ENCODE data around the gene CEP104. TPM values are rescaled to one million over a fixed set of nuclear protein-coding genes. Genes with fewer than 3 reads are reported as not detected.

Gene CEP104
- total RNA-seq, 1 experiment from 2014 or later = 35.6 TPM

DNA sequence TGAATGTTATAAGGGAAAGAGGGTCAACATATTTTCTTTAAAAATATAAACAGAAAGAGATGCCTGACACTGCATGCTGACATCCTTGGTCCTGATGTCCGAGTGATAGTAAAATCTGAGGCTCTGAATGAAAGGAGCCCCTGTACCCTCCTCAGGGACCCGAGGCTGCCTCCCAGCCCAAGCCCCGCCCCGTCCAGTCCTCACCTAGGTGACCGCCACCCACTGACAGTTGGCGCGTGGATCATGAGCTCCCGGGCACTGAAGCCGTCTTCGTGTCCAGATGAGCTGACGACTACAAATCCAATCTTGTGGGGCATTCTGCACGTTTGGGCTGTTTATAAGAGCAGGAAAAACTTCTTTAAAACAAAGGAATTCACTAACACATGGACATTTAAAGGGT lies 4.9 kb downstream of the CEP104 start:
- no peak for DNase-seq
- Mint-ChIP-seq H3K4me3 (ENCODE audit: unreplicated experiment) (no peak overlapping the region), H3K27me3 (ENCODE audit: insufficient read depth, unreplicated experiment) (no peaks in the 10 kb centered on the region), H3K36me3 (ENCODE audit: insufficient read depth, unreplicated experiment) (peaks cover 12% of the 10 kb centered on the region), H3K27ac (ENCODE audit: unreplicated experiment) (no peak overlapping the region), H3K4me1 (ENCODE audit: low read depth, unreplicated experiment) (no peaks in the 10 kb centered on the region), H3K9me3 (ENCODE audit: unreplicated experiment) (no peaks in the 10 kb centered on the region)
- H3K4me1 ChIP-seq = no peaks in the 10 kb centered on the region
- H3K27me3 ChIP-seq (replicated peaks; ENCODE audit: control insufficient read depth, insufficient read depth, low read length) = no peaks in the 10 kb centered on the region
- no peak overlapping the region for H3K4me3 ChIP-seq (ENCODE audit: low read depth, low read length)
- TF ChIP-seq, protein P1, sequence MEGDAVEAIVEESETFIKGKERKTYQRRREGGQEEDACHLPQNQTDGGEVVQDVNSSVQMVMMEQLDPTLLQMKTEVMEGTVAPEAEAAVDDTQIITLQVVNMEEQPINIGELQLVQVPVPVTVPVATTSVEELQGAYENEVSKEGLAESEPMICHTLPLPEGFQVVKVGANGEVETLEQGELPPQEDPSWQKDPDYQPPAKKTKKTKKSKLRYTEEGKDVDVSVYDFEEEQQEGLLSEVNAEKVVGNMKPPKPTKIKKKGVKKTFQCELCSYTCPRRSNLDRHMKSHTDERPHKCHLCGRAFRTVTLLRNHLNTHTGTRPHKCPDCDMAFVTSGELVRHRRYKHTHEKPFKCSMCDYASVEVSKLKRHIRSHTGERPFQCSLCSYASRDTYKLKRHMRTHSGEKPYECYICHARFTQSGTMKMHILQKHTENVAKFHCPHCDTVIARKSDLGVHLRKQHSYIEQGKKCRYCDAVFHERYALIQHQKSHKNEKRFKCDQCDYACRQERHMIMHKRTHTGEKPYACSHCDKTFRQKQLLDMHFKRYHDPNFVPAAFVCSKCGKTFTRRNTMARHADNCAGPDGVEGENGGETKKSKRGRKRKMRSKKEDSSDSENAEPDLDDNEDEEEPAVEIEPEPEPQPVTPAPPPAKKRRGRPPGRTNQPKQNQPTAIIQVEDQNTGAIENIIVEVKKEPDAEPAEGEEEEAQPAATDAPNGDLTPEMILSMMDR (IDR thresholded peaks at IDR 0.05; ENCODE audit: insufficient read depth in 1 of 2, low read depth in 1 of 2, low read length in 1 of 2, severe bottlenecking in 1 of 2, unreplicated experiment in 1 of 2) = no peak
- BruUV-seq (replicated peaks) = no TSS peak
- no peaks in the 10 kb centered on the region for H3K9me3 ChIP-seq
- intact Hi-C loops (cut with micrococcal nuclease; ENCODE audit: unreplicated experiment) = no loop called here
- no peaks in the 10 kb centered on the region for H3K36me3 ChIP-seq (ENCODE audit: control insufficient read depth, insufficient read depth, low read length)
- ChIA-PET CTCF (no interaction called here), POLR2A (no interaction called here)

DNA sequence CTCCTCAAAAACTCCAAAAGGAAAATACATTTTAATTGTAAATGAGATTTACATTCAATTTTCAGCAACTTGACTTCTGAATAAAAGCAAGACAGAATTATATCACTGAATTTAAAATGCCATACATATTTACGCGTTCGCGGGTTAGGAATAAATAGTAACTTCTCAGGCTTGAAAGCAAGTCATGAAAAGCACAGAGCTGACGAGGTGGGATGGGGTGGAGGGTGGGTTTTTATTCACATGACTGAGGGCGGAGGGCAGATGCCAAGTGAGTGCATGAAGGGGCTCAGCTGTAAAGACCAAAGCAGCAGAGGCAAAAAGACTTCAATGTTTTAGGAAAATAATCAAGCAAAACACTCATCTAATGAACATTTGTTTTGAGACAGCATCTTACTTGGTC lies 5.7 kb downstream of the CEP104 start:
- Histone ChIP-seq H3K9me3 (no peaks in the 10 kb centered on the region), H3K27me3 (replicated peaks; ENCODE audit: control insufficient read depth, insufficient read depth, low read length) (no peaks in the 10 kb centered on the region), H3K4me1 (no peaks in the 10 kb centered on the region), H3K4me3 (ENCODE audit: low read depth, low read length) (no peak overlapping the region), H3K36me3 (ENCODE audit: control insufficient read depth, insufficient read depth, low read length) (no peaks in the 10 kb centered on the region)
- Mint-ChIP-seq H3K4me1 (ENCODE audit: low read depth, unreplicated experiment) (no peaks in the 10 kb centered on the region), H3K9me3 (ENCODE audit: unreplicated experiment) (no peaks in the 10 kb centered on the region), H3K36me3 (ENCODE audit: insufficient read depth, unreplicated experiment) (peaks cover 12% of the 10 kb centered on the region), H3K4me3 (ENCODE audit: unreplicated experiment) (no peak overlapping the region), H3K27me3 (ENCODE audit: insufficient read depth, unreplicated experiment) (no peaks in the 10 kb centered on the region), H3K27ac (ENCODE audit: unreplicated experiment) (no peak overlapping the region)
- BruUV-seq (replicated peaks) = no TSS peak
- CTCF ChIA-PET = no interaction called here
- TF ChIP-seq, protein P1 (IDR thresholded peaks at IDR 0.05; ENCODE audit: insufficient read depth in 1 of 2, low read depth in 1 of 2, low read length in 1 of 2, severe bottlenecking in 1 of 2, unreplicated experiment in 1 of 2) = no peak
- no peak for DNase-seq
- POLR2A ChIA-PET = no interaction called here
- intact Hi-C loops (cut with micrococcal nuclease; ENCODE audit: unreplicated experiment) = no loop called here

DNA sequence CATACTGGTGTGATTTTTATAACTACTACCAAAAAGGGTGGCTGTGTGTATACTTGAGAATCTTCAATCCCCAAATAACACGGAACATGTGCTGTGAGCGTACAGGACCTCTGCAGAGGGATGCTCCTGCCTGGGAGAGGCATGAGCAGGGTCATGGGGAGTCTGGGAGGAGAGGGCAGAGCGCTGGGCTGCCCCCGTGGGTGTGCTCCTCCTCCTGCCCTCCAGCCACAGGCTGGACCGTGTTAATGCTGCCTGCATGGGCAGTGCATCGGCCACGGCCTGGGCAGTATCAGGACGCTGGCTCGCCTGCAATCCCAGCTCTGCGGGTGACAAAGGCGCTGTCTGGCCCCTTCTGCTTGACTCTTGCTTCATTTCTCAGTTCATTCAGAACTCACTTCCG lies 6.2 kb downstream of the CEP104 start:
- BruUV-seq (replicated peaks) = no TSS peak
- H3K4me1 ChIP-seq = no peaks in the 10 kb centered on the region
- H3K4me3 Mint-ChIP-seq (ENCODE audit: unreplicated experiment) = no peak overlapping the region
- no peak overlapping the region for H3K4me3 ChIP-seq (ENCODE audit: low read depth, low read length)
- no peaks in the 10 kb centered on the region for H3K4me1 Mint-ChIP-seq (ENCODE audit: low read depth, unreplicated experiment)
- TF ChIP-seq, protein P1 (IDR thresholded peaks at IDR 0.05; ENCODE audit: insufficient read depth in 1 of 2, low read depth in 1 of 2, low read length in 1 of 2, severe bottlenecking in 1 of 2, unreplicated experiment in 1 of 2) = no peak
- DNase-seq = no peak
- intact Hi-C loops (cut with micrococcal nuclease; ENCODE audit: unreplicated experiment) = no loop called here
- no peaks in the 10 kb centered on the region for H3K27me3 Mint-ChIP-seq (ENCODE audit: insufficient read depth, unreplicated experiment)
- peaks cover 12% of the 10 kb centered on the region for H3K36me3 Mint-ChIP-seq (ENCODE audit: insufficient read depth, unreplicated experiment)
- no peak overlapping the region for H3K27ac Mint-ChIP-seq (ENCODE audit: unreplicated experiment)
- H3K9me3 Mint-ChIP-seq (ENCODE audit: unreplicated experiment) = no peaks in the 10 kb centered on the region
- H3K36me3 ChIP-seq (ENCODE audit: control insufficient read depth, insufficient read depth, low read length) = no peaks in the 10 kb centered on the region
- ChIA-PET POLR2A (no interaction called here), CTCF (no interaction called here)
- H3K9me3 ChIP-seq = no peaks in the 10 kb centered on the region
- H3K27me3 ChIP-seq (replicated peaks; ENCODE audit: control insufficient read depth, insufficient read depth, low read length) = no peaks in the 10 kb centered on the region
